ENCODE measurements around the gene TALDO1.

GRCh38 chr11:763549-764321 is 16.5 kb downstream of the TALDO1 start:
- TF ChIP-seq, protein P1, sequence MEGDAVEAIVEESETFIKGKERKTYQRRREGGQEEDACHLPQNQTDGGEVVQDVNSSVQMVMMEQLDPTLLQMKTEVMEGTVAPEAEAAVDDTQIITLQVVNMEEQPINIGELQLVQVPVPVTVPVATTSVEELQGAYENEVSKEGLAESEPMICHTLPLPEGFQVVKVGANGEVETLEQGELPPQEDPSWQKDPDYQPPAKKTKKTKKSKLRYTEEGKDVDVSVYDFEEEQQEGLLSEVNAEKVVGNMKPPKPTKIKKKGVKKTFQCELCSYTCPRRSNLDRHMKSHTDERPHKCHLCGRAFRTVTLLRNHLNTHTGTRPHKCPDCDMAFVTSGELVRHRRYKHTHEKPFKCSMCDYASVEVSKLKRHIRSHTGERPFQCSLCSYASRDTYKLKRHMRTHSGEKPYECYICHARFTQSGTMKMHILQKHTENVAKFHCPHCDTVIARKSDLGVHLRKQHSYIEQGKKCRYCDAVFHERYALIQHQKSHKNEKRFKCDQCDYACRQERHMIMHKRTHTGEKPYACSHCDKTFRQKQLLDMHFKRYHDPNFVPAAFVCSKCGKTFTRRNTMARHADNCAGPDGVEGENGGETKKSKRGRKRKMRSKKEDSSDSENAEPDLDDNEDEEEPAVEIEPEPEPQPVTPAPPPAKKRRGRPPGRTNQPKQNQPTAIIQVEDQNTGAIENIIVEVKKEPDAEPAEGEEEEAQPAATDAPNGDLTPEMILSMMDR (IDR thresholded peaks at IDR 0.05; ENCODE audit: low read depth, low read length, poor library complexity, severe bottlenecking), result no peak
- TF ChIP-seq EZH2phosphoT487 (IDR thresholded peaks at IDR 0.05; ENCODE audit: borderline replicate concordance, low read length), result no peak

Data from DOHH2 (cell line).